A549 treated with ZK216348 at 1 μM for 4 hours (cell line): ENCODE data around the gene ABHD5. TPM values are rescaled to one million over a fixed set of nuclear protein-coding genes. Genes with fewer than 3 reads are reported as not detected.

ENCODE experiments used
- total RNA-seq: library from RNA; stranded (reverse); fragments of 200-300 nt; extraction: Qiagen RNA extraction; gene quantifications from 5 replicates; pipeline ENCODE4 v1.2.3, GENCODE V29; 2022; ENCODE audit warnings: low read depth

Gene ABHD5
- 19.1 to 27.9 TPM (median 20.3 TPM) in 5 replicates for total RNA-seq

GRCh38 chr3:43690400-43691119 is at the start of gene ABHD5:
TSS of gene ABHD5 (plus strand) at chr3:43690938. CDS start at chr3:43690993, 55 bp downstream.

Other genes with a start within 250 kb of the ABHD5 start
- 17.6 to 31.0 TPM (median 18.8 TPM) in 5 replicates for gene ANO10, start 68.9 kb upstream of the ABHD5 start, total RNA-seq